Stomach (tissue), 4 donors: ENCODE measurements around the gene NCEH1.

Experiments used
- POLR2A ChIP-seq, 4 donors: fragments of 450-650 bp; IDR thresholded peaks; one replicate each; pipeline ENCODE4 v1.6.1; 2016; ENCODE audit warnings: antibody characterized with exemption in 4 of 4, control low read depth in 2 of 4, mild to moderate bottlenecking in 1 of 4, moderate library complexity in 1 of 4
- TF ChIP-seq, protein P1 (sequence below), 7 experiments: fragments of 450-650 bp in 4 of 7; fragments of 200-600 bp in 3 of 7; sonication (generic) in 3 of 7; IDR thresholded peaks; one replicate each; pipeline ENCODE4 v1.5.1; 2016 to 2019; ENCODE audit warnings: antibody characterized with exemption in 7 of 7, control low read depth in 2 of 7, mild to moderate bottlenecking in 1 of 7

GRCh38 chr3:172598904-172599303 lies 112.0 kb downstream of the NCEH1 start:
- TF ChIP-seq, protein P1, sequence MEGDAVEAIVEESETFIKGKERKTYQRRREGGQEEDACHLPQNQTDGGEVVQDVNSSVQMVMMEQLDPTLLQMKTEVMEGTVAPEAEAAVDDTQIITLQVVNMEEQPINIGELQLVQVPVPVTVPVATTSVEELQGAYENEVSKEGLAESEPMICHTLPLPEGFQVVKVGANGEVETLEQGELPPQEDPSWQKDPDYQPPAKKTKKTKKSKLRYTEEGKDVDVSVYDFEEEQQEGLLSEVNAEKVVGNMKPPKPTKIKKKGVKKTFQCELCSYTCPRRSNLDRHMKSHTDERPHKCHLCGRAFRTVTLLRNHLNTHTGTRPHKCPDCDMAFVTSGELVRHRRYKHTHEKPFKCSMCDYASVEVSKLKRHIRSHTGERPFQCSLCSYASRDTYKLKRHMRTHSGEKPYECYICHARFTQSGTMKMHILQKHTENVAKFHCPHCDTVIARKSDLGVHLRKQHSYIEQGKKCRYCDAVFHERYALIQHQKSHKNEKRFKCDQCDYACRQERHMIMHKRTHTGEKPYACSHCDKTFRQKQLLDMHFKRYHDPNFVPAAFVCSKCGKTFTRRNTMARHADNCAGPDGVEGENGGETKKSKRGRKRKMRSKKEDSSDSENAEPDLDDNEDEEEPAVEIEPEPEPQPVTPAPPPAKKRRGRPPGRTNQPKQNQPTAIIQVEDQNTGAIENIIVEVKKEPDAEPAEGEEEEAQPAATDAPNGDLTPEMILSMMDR (IDR thresholded peaks at IDR 0.05) = no peak
- no peak for TF ChIP-seq POLR2A (IDR thresholded peaks at IDR 0.05)
